Activated CD4-positive, alpha-beta T cell treated with anti-CD3 and anti-CD28 coated beads for 48 hours (primary cell): Measurements from ENCODE around the gene COL23A1.
"Not testable (repeated sequence)": the region's sequence is repeated elsewhere in the genome, so short reads cannot be mapped to it uniquely, and the experiment has no call there.

Experiments
- DNase-seq: peaks from one replicate; pipeline ENCODE4 v3.0.0-alpha.2; 2020

COL23A1 gene

DNA sequence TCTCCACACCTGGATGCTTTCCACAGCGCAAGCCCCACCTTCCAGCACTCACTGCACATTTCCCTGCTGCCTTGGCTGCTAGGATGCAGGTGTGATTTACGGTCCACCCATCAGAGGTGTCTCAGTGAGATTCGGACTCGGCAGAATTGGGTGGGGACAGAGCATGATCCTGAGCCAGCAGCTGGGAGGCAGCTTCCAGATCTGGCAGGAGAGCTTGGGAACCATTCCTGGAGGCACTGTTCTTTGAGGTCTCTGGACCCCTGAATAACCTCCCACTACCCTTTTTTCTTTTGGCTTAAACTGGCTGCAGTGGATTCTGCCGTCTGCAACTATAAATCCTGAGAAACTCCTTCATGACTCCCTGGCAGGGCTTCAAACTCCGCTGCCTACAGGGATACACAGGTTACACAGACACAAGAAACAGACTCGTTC, 258.0 kb downstream of the COL23A1 start:
- DNase-seq, result no peak

DNA sequence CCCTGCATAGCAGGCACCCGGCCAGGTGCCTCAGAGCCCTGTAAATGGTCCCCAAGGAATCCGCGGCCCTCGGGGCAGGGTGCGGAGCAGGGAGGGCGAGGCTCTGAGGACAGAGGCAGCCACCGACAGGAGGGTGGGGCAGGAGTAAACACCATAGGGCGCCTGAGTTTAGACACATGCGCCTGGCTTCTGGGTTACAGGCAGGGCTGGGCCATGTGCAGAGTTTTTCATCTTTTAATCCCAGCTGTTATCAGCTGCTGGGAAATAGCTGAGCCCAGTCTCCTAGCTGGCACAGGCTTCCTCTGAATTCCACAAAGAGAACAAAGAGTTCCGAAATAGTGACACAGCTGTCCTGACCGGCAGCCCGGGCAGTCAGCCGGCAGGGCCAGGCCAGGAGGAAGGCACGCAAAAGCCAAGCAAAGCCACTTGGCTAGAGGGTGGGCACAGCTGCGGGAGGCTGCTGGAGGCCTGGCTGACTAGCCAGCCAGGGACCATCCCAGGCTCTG, 258.6 kb downstream of the COL23A1 start:
- no peak for DNase-seq

DNA sequence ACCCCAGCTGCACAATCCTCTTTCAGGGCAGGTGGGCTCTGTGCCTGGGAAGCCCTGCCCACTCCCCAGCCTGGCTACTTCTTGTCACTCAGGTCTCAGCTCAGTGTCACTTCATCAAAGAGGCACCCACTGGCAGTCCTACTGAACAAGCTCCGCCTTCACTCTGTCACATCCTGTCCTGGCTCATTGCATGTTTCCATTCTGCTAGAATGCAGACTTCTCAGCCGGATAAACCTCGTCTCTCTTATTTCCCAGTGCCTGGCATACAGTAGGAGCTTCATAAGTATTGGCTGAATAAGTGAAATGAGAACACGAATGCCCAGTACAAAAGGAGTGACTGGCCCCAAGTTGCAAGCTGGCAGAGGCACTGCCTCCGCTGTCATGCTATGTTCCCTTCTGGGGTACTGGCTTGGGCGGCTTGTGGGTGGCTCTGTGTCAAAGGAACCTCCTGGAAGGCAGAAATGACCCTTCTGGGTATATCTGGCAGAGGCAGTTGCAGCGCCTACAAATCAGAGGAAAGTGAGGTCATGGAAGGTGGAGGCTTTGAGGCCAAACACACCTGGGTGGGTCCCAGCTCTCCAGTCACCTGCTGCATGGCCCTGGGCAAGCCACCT, 259.3 kb downstream of the COL23A1 start:
- DNase-seq, result no peak

DNA sequence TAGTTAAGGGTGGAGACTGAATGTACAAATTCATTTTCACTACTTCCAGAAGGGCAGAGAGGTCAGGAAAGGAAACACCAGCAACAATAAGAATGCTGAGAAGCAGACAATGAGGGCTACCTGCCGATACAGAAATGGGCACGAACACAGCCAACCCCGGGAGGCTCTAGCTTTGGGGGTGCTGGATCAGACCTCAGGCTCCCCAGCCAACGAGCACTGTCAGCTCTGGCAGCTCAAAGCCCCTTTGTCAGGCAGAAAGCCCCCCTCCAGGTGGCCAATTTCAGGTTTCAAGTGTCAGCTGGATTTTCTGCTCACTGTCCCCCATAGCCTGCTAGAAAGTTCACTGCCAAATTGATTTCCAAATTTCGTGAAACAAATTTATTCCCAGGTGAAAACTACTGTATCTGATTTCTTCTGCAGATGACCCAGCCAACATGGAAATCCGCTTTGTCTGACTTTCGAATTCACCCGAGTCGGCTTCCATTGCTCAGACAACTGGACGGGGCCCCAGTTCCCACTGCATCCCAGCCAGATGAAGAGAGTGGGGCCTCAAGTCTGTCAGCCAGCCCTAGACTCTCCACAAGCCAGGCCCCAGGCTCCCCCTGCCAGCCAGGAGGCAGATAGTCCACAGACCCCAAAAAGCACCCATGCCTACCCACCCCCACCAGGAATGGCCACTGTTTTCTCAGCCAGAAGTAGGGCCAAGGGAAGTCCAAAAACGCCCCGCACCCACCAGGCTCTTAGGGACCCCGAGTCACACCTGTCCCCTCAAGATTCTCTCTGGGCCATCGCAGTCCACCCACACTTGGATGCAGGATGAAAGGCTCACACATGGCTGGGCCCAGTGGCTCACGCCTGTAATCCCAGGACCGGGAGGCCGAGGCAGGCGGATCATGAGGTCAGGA, 261.1 kb downstream of the COL23A1 start:
- no peak for DNase-seq

DNA sequence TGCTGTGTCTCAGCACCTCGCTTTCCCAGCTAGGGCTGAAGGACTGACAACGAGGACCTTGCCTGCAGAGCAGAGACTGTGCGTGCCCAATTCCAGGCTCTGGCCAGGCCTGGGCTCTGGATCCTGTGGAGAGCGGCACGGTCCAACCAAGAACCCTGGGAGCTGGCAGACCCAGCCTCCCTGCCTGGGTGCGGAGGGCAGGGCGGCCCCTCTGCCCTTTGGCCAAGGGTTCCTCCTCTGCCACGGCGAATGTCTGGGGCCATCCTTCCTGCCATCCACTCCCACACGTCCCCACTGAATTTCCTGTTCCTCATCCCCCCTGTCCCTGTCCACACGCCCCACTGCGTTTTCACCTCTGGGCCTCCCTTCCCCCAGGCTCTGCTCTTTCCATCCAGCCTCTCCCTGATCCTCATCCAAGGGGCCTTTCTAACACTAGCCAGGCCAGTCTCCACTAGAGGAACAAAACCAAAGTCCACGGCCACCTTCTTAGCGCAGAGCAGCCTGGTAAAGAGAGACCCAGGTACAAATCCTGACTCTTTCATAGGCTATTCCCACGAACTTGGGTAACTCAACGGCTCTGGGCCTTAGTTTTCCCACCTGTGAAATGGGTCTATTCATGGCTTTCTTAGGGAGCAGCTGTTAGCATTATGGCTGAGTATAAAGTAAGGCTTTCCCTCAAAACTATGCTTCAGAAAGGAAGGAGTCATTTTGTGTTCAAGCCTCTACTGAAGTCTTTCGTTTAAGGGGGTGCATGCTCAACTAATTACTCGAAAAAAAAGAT, 262.1 kb downstream of the COL23A1 start:
- DNase-seq, result no peak

DNA sequence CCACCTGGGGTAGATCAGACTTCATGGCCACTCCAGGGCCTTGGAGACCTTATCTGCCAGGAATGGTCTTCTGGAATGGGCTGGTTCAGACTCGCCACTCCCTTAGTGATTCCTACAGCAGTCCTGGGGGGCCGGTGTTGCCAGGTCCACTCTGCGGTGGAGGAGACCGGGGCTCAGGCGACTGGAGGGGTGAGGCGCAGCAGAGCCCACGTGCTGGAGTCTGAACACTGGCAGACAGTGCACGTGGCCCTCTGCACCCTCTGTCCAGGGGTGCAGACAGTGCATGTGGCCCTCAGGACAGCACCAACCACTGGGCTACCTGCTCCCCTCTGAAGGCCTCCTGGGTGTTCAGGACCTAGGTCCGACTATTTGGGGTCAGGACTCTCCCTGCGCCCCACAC, 262.7 kb downstream of the COL23A1 start:
- DNase-seq, result no peak

DNA sequence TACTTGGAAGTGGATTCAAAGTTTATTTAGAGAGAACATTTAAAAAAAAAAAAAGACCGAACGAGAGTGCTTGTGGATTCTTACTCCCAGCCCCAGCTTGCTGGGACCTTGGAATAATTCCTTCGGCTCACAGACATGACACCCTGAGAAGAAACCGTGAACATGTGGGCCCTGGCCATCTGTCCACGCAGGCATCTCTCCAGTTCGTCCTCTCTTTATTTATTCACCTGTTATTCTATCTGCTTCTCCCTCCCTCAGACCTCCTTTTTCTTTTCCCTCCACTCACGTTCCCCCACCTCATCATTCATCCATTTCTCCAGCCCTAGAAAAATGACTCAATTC, 263.8 kb downstream of the COL23A1 start:
- no peak for DNase-seq

DNA sequence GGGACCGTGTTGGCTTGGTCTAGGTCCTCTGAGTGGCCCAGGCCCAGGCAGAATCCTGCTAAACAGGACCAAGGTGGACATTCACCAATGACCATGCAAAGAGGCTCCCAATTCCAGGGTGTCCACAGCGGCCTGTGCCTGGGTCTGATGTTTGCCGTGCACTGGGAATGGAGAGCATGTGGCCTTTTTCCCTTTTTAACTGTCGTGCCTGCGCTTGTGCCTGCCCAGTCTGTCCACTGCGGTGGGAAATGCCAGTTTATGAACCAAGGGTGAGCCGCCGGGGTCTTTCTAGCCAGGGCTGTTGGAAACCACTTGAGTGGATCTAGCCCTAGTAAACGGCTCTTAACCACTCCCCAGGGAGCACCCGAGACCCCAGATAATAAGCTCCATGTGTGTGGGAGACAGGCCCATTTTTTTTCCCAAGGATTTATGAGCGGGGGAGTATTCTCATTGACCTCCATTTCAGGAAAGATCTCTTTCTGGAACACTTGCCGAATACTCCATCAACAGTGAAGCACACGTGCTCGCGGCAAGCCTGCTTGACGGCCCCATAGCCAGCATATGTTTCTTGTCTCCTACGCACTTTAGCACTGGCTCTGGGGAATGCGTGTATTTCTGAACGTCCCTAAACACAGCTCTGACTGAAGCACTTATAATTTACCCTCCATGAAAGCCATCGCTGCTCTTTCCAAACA, 264.4 kb downstream of the COL23A1 start:
- DNase-seq, result no peak

DNA sequence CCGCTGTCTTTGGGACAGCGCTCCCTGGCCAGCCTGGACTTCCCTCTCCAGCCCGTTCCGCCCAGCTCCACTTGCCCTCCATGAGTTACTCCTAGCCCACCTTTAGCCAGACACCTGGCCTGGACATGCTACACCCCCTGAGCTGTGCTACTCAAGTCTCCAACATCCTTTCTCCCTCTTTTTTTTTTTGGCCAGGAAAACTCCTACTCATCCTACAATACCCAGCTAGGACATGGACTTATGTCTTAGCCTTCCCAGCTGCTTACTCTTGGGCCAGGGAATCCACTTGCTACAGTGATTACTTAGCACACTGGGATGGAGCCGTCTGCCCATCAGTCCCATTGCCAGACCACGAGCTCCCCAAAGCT, 264.9 kb downstream of the COL23A1 start:
- no peak for DNase-seq

DNA sequence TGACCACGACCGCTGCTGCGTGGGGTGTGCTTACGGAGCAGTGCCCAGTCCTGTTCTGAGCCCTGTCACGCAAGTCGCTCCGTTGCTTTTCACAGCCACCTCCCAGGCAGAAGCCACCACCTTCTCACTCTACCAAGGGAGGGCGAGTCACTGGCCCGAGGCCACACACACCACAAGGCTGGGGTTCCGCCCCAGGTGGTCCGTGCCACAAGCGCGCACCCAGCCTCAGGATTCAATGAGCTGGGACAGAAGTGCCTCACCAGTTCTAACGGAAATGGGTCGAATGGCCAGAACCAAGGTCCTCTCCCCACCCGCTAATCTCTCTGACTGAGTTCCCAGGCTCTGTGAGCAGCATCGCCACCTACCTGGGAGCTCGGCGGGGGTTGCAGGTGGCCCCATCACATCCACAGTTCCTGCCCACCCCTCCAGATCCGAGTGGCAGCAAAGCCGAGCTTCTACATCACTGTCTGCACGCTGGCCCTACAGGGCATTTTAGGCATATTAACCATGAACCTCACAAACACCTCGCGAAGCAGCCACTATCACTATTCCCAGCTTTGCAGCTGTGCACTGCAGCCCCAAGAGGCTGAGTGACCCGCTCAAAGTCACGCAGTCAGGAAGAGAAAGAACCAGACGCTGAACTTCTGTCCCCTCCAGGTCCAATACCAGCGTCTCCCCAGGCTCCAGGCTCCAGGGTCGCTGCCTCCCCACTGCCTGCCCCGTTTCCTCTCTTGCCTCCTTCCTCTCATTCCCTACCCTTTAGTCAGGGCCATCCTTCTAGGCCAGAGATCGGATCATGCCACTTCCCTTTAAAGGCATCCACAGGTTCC, 265.5 kb downstream of the COL23A1 start:
- DNase-seq, result no peak

DNA sequence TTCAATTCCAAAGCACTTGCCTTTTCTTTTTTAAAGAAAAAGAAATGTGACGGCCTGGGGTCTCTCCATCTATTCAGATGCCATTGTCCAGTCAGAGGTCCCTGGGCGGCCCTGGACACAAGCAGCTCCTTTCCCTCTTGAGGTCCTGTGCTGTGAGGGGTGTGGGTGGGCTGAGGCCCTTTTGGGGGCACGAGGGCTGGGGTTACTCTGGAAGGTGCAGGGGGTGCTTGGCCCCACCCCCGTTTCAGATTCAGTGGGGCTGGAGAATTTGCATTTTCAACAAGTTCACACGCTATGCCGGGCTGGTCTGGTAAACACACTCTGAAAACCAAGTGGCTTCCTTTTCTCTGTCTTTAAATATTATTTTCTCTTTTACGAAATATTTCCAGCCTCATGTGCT, 266.2 kb downstream of the COL23A1 start:
- DNase-seq, result no peak

DNA sequence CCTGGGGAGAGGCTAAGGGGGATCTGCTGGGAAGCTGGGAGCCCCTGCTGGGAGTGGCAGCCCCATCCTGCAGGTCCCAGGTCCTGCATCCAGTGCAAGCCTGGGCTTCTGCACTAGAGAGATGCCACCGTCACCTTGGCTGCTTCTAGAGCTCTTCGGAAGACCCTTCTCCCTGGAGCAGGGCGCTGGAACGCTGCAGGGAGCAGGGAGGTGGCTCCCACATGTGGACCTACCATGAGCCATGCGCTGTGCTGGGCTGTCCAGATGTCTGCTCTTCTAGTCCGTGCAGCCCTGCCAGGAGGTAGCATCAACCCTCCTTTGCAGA, 266.7 kb downstream of the COL23A1 start:
- no peak for DNase-seq

DNA sequence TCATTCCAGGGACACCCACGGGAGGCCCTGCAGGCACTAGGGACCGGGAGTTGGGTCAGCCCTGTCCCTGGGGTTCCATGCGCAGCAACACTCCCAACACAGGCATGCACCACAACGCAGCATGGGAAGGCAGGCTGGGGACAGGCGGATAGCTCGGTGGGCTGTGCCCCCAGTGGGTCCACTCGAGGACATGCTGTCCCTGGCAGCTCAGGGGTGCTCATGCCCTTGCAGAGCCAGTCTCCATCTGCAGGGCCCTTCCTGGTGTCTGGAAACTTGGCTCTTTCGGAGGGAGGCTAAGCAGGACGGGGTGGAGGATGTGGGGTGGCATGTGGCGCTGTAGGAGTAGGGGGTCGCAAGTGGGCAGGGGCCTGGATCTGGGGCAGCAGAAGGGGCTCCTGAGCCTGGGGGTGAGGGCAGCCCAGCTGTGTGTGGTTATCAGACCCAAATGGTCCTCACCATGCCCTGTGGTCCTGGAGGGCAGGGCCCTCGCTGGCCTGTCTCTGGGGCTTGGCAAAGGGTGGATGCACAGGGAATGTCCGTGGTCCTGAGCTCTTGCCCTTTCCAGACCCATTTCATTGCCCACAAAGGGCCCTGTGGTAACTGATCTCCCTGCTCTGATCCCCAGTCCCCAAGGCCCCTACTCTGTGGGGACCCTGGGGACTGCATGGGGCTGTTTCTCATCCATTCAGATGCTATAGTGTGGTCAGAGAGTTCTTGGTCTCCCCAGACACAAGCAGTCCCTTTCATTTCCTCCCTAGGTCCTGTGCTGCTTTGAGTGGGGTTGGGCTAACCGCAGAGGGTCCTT, 267.3 kb downstream of the COL23A1 start:
- no peak for DNase-seq

DNA sequence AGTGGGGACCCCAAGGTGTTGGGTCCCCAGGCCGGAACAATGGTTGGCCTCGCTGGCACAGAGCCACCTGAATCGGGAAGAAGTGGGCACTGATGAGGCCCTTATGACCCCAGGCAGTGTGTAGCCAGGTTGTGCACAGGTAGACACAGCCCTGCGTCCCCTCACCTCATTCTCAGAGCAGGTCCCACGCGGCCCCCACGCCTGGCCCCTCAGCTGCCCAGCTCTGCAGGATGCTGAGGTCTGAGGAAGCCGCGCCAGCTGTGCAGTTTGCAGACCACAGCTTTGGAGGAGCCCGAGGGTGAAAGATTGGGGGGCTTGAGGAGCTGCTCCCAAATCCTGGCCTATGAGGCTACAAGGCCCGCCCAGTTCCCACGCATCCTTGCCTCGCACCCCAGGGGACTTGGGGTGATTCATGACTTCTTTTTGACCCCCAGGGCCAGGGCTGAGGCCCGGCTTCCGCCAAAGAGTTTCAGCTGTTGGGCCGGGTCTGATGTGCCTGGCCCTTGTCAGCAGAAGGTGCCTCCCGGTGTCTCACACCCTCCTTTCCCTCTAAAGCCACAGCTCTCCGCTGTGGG, 269.8 kb downstream of the COL23A1 start:
- no peak for DNase-seq

DNA sequence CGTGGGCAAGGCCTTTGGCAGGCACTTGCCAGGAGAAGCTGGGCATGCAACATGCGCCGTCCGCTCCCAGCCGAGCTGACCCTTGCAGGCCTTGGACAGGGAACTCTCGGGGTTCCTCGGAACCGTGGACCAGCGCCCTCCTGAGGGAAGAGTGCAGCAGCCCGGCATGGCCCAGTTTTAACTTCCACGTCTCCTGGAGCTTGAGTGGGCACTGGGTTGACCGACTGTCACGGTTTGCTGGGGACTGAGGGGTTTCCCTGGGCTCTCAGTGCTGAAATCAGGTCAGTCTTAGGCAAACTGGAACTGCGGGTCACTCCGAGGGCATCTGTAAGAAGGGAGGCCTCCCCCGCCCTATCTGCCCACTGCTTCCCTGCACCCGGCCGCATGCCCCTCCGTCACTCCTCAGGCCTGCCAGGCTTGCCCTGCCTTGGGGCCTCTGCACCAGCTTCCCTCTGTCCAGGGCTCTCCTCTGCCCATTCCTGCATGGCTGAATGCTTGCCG, 270.6 kb downstream of the COL23A1 start:
- no peak for DNase-seq

DNA sequence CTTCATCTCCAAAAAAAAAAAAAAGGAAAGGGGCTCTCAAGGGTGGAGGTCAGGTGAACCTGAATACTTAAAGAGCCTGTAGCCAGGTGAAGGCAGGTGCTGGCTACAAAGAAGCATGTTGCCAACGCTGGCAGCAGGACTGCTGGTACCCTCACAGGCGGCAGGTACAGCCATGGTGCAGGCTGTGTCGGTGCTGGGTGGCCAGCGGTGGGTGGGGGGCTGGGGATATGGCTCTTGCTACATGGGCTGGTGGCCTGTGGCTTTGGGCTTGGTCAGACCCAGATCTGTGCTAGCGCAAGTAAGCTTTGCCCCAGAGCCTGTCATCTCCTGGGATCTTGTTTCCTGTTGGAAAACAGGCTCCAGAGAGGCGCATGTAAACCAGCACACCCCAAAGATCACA, 271.3 kb downstream of the COL23A1 start:
- no peak for DNase-seq

DNA sequence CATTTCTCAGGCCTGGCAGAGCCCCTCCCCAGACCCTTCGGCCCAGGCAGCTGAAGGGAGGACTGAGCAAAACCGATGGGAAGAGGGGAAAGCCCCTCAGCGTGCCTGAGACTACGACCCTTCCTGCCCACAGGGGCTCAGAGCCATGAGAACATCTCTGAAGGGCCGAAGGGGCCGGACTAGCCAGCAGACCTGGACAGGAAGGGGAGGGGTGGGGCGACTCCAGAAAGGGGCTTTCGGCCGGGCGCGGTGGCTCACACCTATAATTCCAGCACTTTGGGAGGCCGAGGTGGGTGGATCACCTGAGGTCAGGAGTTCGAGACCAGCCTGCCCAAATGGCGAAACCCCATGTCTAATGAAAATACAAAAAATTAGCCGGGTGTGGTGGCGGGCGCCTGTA, 271.8 kb downstream of the COL23A1 start:
- no peak for DNase-seq

DNA sequence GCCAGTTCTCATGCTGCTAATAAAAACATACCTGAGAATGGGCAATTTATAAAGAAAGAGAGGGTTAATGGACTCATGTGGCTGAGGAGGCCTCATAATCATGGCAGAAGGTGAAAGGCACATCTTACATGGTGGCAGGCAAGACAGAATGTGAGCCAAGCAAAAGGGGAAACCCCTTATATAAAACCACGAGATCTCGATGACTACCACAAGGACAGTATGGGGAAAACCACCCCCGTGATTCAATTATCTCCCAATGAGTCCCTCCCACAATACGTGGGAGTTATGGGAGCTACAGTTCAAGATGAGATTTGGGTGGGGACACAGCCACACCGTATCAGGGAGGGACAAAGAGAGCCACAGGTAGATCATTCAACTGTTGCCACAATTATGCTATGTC, 272.5 kb downstream of the COL23A1 start:
- not testable (repeated sequence) for DNase-seq

DNA sequence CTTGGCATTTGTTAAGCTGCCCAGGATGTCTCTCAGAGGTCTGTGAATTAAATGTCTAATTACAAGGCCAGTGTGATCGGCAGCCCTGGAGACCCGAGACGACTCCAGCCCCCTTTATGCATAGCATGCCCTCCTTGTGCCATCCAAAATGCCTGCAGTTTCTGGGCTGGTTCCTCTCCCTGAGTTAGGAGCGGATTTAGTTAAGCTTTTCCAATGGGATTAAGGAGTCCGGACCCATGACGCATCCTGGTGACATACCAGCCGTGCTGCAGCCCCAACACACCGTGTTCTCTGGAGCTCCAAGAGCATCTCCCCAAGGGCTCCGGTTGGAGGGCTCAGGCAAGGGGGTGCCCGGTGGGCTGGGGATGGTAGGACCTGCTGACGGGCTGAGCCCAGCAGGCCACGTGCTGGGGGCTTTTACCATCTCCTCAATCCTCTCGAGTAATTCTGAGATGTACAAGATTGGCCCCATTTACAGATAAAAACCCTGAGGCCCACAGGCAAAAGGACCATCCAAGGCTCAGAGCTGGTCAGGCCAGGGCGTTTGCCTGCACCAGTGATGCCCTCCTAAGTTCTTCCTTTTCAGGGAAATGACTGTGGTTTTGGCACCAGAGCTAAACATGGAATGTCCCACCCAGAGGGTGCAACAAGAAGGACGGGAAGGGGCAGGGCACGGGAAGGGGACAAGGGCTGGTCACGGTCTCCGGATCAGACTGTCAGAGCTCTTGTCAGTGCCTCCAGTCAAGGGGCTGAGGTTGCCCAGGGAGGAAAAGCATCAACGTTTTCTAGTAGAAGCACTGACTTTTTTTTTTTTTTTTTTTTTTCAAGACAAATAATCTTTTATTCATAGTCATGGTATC, 275.0 kb downstream of the COL23A1 start:
- DNase-seq, result no peak
